Upper lobe of right lung (tissue), 1 donor: Measurements from ENCODE around the gene RUNDC1. TPM values are rescaled to one million over a fixed set of nuclear protein-coding genes. Genes with fewer than 3 reads are reported as not detected.
A peak's percentile ranks its signal among the peaks of the same experiment; 100 is the strongest.

Experiments
- ATAC-seq: fragments of 200-7000 bp; cut with Tn5 transposase; one replicate; pipeline ENCODE4 v1.9.1; 2020; ENCODE audit warnings: mild to moderate bottlenecking, moderate library complexity
- DNase-seq: peaks from one replicate; pipeline ENCODE4 v3.0.0-alpha.2; 2020
- H3K27ac ChIP-seq: fragments of 200-600 bp; one replicate; pipeline ENCODE4 v1.8.0; 2022
- H3K27me3 ChIP-seq: fragments of 200-600 bp; one replicate; pipeline ENCODE4 v1.8.0; 2022; ENCODE audit warnings: mild to moderate bottlenecking
- H3K36me3 ChIP-seq: fragments of 200-600 bp; one replicate; pipeline ENCODE4 v1.8.0; 2022
- H3K4me1 ChIP-seq: fragments of 200-600 bp; one replicate; pipeline ENCODE4 v1.8.0; 2022
- H3K4me3 ChIP-seq: fragments of 200-600 bp; one replicate; pipeline ENCODE4 v1.8.0; 2022; ENCODE audit warnings: mild to moderate bottlenecking
- H3K9me3 ChIP-seq: fragments of 200-600 bp; one replicate; pipeline ENCODE4 v1.8.0; 2022
- CTCF ChIP-seq: fragments of 200-600 bp; IDR thresholded peaks from one replicate; pipeline ENCODE4 v1.8.0; 2022; ENCODE audit warnings: antibody characterized with exemption
- intact Hi-C: fragments of 100-400 bp; cut with DNase I; formaldehyde crosslinking; loops from one replicate; pipeline ENCODE4 v1.11.0; 2022
- total RNA-seq: library from RNA; stranded (reverse); fragmentation: NEBNext Ultra II Directional; extraction: Animal tissue kit (Norgen Biotek cat#: 25700); gene quantifications from one replicate; pipeline ENCODE4 v1.2.1, GENCODE V29; 2021
- donor health status: DM: no; HTN: yes; CAD: no; lungs with severe emphysema.

Gene RUNDC1
- total RNA-seq, 1 donor from 2014 or later: 14.4 TPM

GRCh38 chr17:42982266-42982665, 1.9 kb downstream of the RUNDC1 start:
- DNase-seq (no peak), ATAC-seq (no peak)
- intact Hi-C loops: no loop called here
- no peak overlapping the region for H3K4me3 ChIP-seq
- H3K27me3 ChIP-seq: no peaks in the 10 kb centered on the region
- peaks cover 23% of the 10 kb centered on the region for H3K36me3 ChIP-seq
- peaks cover 23% of the 10 kb centered on the region for H3K4me1 ChIP-seq
- TF ChIP-seq CTCF: no peak
- no peak overlapping the region for H3K27ac ChIP-seq
- no peaks in the 10 kb centered on the region for H3K9me3 ChIP-seq

GRCh38 chr17:42985225-42985624, 4.9 kb downstream of the RUNDC1 start:
- ATAC-seq (peak; percentile 66), DNase-seq (no peak)
- H3K27me3 ChIP-seq: no peaks in the 10 kb centered on the region
- H3K9me3 ChIP-seq: no peaks in the 10 kb centered on the region
- peaks cover 52% of the 10 kb centered on the region for H3K36me3 ChIP-seq
- TF ChIP-seq CTCF: no peak
- H3K4me3 ChIP-seq: no peak overlapping the region
- H3K27ac ChIP-seq: peak overlapping the region; percentile 32
- intact Hi-C loops: no loop called here
- H3K4me1 ChIP-seq: peaks cover 15% of the 10 kb centered on the region

GRCh38 chr17:42989141-42989540, 8.8 kb downstream of the RUNDC1 start:
- no peak for ATAC-seq
- H3K27ac ChIP-seq: no peak overlapping the region
- intact Hi-C loops: no loop called here
- H3K4me1 ChIP-seq: peaks cover 4% of the 10 kb centered on the region
- DNase-seq: no peak
- peaks cover 86% of the 10 kb centered on the region for H3K36me3 ChIP-seq
- TF ChIP-seq CTCF: no peak
- H3K27me3 ChIP-seq: no peaks in the 10 kb centered on the region
- H3K9me3 ChIP-seq: no peaks in the 10 kb centered on the region
- H3K4me3 ChIP-seq: no peak overlapping the region

- no peak for TF ChIP-seq CTCF
- DNase-seq (no peak), ATAC-seq (no peak)
- intact Hi-C loops: no loop called here
- H3K4me1 ChIP-seq: no peaks in the 10 kb centered on the region
- H3K9me3 ChIP-seq: no peaks in the 10 kb centered on the region
- no peak overlapping the region for H3K4me3 ChIP-seq
- no peak overlapping the region for H3K27ac ChIP-seq
- no peaks in the 10 kb centered on the region for H3K27me3 ChIP-seq
- H3K36me3 ChIP-seq: peaks cover 84% of the 10 kb centered on the region
Measured at GRCh38 chr17:42989726-42990652, 9.6 kb downstream of the RUNDC1 start.

GRCh38 chr17:42991471-42991870, 11.1 kb downstream of the RUNDC1 start:
- Histone ChIP-seq H3K9me3 (no peaks in the 10 kb centered on the region), H3K36me3 (peaks cover 71% of the 10 kb centered on the region), H3K4me1 (no peaks in the 10 kb centered on the region), H3K27ac (no peak overlapping the region), H3K4me3 (no peak overlapping the region), H3K27me3 (no peaks in the 10 kb centered on the region)
- ATAC-seq (no peak), DNase-seq (no peak)
- intact Hi-C loops: no loop called here
- no peak for TF ChIP-seq CTCF
